Activated CD8-positive, alpha-beta T cell treated with anti-CD3 and anti-CD28 coated beads, Interleukin-2, amount 10 ng/mL, durations not matched to agents 7 days and 5 days (primary cell): ENCODE data around the gene TBC1D22A. TPM values are rescaled to one million over a fixed set of nuclear protein-coding genes. Genes with fewer than 3 reads are reported as not detected.
"Not testable (repeated sequence)": the region's sequence is repeated elsewhere in the genome, so short reads cannot be mapped to it uniquely, and the experiment has no call there.

Experiments
- ATAC-seq: fragments of 150-1000 bp; cut with Tn5 transposase; one replicate; pipeline ENCODE4 v1.10.0; 2021; ENCODE audit warnings: moderate library complexity
- CTCF ChIA-PET: fragments of 350-600 bp; sonication (Branson Sonifier 250); formaldehyde crosslinking; loops from one replicate; lab custom pipeline; 2021; ENCODE audit warnings: antibody characterized with exemption; lab: Charles Lee
- POLR2A ChIA-PET: fragments of 350-600 bp; sonication (Branson Sonifier 250); formaldehyde crosslinking; loops from one replicate; lab custom pipeline; 2021; ENCODE audit warnings: antibody characterized with exemption; lab: Charles Lee
- DNase-seq: peaks from one replicate; pipeline ENCODE4 v3.0.0-alpha.2; 2020
- H3K27ac Mint-ChIP-seq: one replicate; pipeline ENCODE4 v1.8.0; 2021; ENCODE audit warnings: mild to moderate bottlenecking, mixed read lengths
- H3K27me3 Mint-ChIP-seq: one replicate; pipeline ENCODE4 v1.8.0; 2021; ENCODE audit warnings: low read depth, mixed read lengths
- H3K36me3 Mint-ChIP-seq: one replicate; pipeline ENCODE4 v1.8.0; 2021; ENCODE audit warnings: low read depth, mixed read lengths
- H3K4me1 Mint-ChIP-seq: one replicate; pipeline ENCODE4 v1.8.0; 2021; ENCODE audit warnings: low read depth, mixed read lengths
- H3K4me3 Mint-ChIP-seq: one replicate; pipeline ENCODE4 v1.8.0; 2021; ENCODE audit warnings: mild to moderate bottlenecking, mixed read lengths
- H3K9me3 Mint-ChIP-seq: one replicate; pipeline ENCODE4 v1.8.0; 2022; ENCODE audit warnings: mixed read lengths; ENCODE audit not compliant: insufficient read depth
- total RNA-seq, 2 experiments: library from RNA; stranded (reverse); gene quantifications; one replicate each; pipeline ENCODE4 v1.2.3, GENCODE V29; 2021

The TBC1D22A gene
- total RNA-seq, 2 experiments from 2014 or later, result 34.1 to 38.7 TPM

- DNase-seq, result no peak
- Mint-ChIP-seq H3K27me3 (no peaks in the 10 kb centered on the region), H3K9me3 (no peaks in the 10 kb centered on the region), H3K36me3 (peaks cover 15% of the 10 kb centered on the region), H3K27ac (no peak overlapping the region), H3K4me1 (peaks cover 19% of the 10 kb centered on the region), H3K4me3 (no peak overlapping the region)
- no peak for ATAC-seq
- CTCF ChIA-PET, result no interaction called here
- POLR2A ChIA-PET, result no interaction called here
Observed at GRCh38 chr22:46972256-46972655, 209.8 kb downstream of the TBC1D22A start.

- no peaks in the 10 kb centered on the region for H3K9me3 Mint-ChIP-seq
- peaks cover 15% of the 10 kb centered on the region for H3K36me3 Mint-ChIP-seq
- DNase-seq (no peak), ATAC-seq (no peak)
- H3K4me1 Mint-ChIP-seq, result peaks cover 19% of the 10 kb centered on the region
- no peak overlapping the region for H3K4me3 Mint-ChIP-seq
- ChIA-PET POLR2A (no interaction called here), CTCF (no interaction called here)
- H3K27ac Mint-ChIP-seq, result no peak overlapping the region
- H3K27me3 Mint-ChIP-seq, result no peaks in the 10 kb centered on the region
Observed at GRCh38 chr22:46972901-46973831, 210.7 kb downstream of the TBC1D22A start.

- ChIA-PET POLR2A (no interaction called here), CTCF (no interaction called here)
- Mint-ChIP-seq H3K27ac (no peak overlapping the region), H3K27me3 (no peaks in the 10 kb centered on the region), H3K4me1 (peaks cover 14% of the 10 kb centered on the region), H3K4me3 (no peak overlapping the region), H3K36me3 (peaks cover 15% of the 10 kb centered on the region), H3K9me3 (no peaks in the 10 kb centered on the region)
- ATAC-seq, result no peak
- DNase-seq, result no peak
Observed at GRCh38 chr22:46974077-46974476, 211.6 kb downstream of the TBC1D22A start.

GRCh38 chr22:46974631-46975585 is 212.5 kb downstream of the TBC1D22A start:
- ChIA-PET POLR2A (no interaction called here), CTCF (no interaction called here)
- Mint-ChIP-seq H3K9me3 (no peaks in the 10 kb centered on the region), H3K4me1 (peaks cover 5% of the 10 kb centered on the region), H3K27me3 (no peaks in the 10 kb centered on the region), H3K27ac (no peak overlapping the region), H3K36me3 (peaks cover 22% of the 10 kb centered on the region), H3K4me3 (no peak overlapping the region)
- DNase-seq, result no peak
- ATAC-seq, result no peak

- H3K27me3 Mint-ChIP-seq, result no peaks in the 10 kb centered on the region
- no peak overlapping the region for H3K27ac Mint-ChIP-seq
- H3K4me1 Mint-ChIP-seq, result no peaks in the 10 kb centered on the region
- ChIA-PET POLR2A (no interaction called here), CTCF (no interaction called here)
- H3K4me3 Mint-ChIP-seq, result no peak overlapping the region
- no peaks in the 10 kb centered on the region for H3K9me3 Mint-ChIP-seq
- H3K36me3 Mint-ChIP-seq, result peaks cover 22% of the 10 kb centered on the region
- ATAC-seq (no peak), DNase-seq (no peak)
Observed at GRCh38 chr22:46976143-46976542, 213.7 kb downstream of the TBC1D22A start.

GRCh38 chr22:46976598-46976997 is 214.1 kb downstream of the TBC1D22A start:
- peaks cover 22% of the 10 kb centered on the region for H3K36me3 Mint-ChIP-seq
- ATAC-seq (no peak), DNase-seq (no peak)
- no peaks in the 10 kb centered on the region for H3K27me3 Mint-ChIP-seq
- H3K9me3 Mint-ChIP-seq, result no peaks in the 10 kb centered on the region
- H3K27ac Mint-ChIP-seq, result no peak overlapping the region
- no peaks in the 10 kb centered on the region for H3K4me1 Mint-ChIP-seq
- no peak overlapping the region for H3K4me3 Mint-ChIP-seq
- CTCF ChIA-PET, result no interaction called here
- POLR2A ChIA-PET, result no interaction called here

GRCh38 chr22:46977656-46978343 is 215.3 kb downstream of the TBC1D22A start:
- POLR2A ChIA-PET, result no interaction called here
- H3K27me3 Mint-ChIP-seq, result no peaks in the 10 kb centered on the region
- ATAC-seq (no peak), DNase-seq (no peak)
- peaks cover 22% of the 10 kb centered on the region for H3K36me3 Mint-ChIP-seq
- CTCF ChIA-PET, result no interaction called here
- no peak overlapping the region for H3K27ac Mint-ChIP-seq
- no peak overlapping the region for H3K4me3 Mint-ChIP-seq
- H3K4me1 Mint-ChIP-seq, result no peaks in the 10 kb centered on the region
- no peaks in the 10 kb centered on the region for H3K9me3 Mint-ChIP-seq

GRCh38 chr22:46978668-46979067 is 216.2 kb downstream of the TBC1D22A start:
- ATAC-seq, DNase-seq, CTCF ChIA-PET, H3K4me1 Mint-ChIP-seq, H3K4me3 Mint-ChIP-seq, POLR2A ChIA-PET, H3K27ac Mint-ChIP-seq, H3K27me3 Mint-ChIP-seq, H3K9me3 Mint-ChIP-seq: not testable (repeated sequence)
- H3K36me3 Mint-ChIP-seq, result peaks cover 22% of the 10 kb centered on the region

- no peak overlapping the region for H3K4me3 Mint-ChIP-seq
- ATAC-seq (no peak), DNase-seq (no peak)
- no peaks in the 10 kb centered on the region for H3K4me1 Mint-ChIP-seq
- ChIA-PET POLR2A (no interaction called here), CTCF (no interaction called here)
- no peaks in the 10 kb centered on the region for H3K9me3 Mint-ChIP-seq
- H3K36me3 Mint-ChIP-seq, result peaks cover 22% of the 10 kb centered on the region
- no peak overlapping the region for H3K27ac Mint-ChIP-seq
- no peaks in the 10 kb centered on the region for H3K27me3 Mint-ChIP-seq
Observed at GRCh38 chr22:46979506-46979905, 217.1 kb downstream of the TBC1D22A start.

- no peak overlapping the region for H3K27ac Mint-ChIP-seq
- ChIA-PET CTCF (no interaction called here), POLR2A (no interaction called here)
- no peaks in the 10 kb centered on the region for H3K4me1 Mint-ChIP-seq
- H3K36me3 Mint-ChIP-seq, result peaks cover 18% of the 10 kb centered on the region
- ATAC-seq (no peak), DNase-seq (no peak)
- no peak overlapping the region for H3K4me3 Mint-ChIP-seq
- H3K27me3 Mint-ChIP-seq, result no peaks in the 10 kb centered on the region
- no peaks in the 10 kb centered on the region for H3K9me3 Mint-ChIP-seq
Observed at GRCh38 chr22:46980392-46980791, 217.9 kb downstream of the TBC1D22A start.

GRCh38 chr22:46982635-46983034 is 220.2 kb downstream of the TBC1D22A start:
- ChIA-PET POLR2A (no interaction called here), CTCF (no interaction called here)
- no peaks in the 10 kb centered on the region for H3K27me3 Mint-ChIP-seq
- H3K27ac Mint-ChIP-seq, result no peak overlapping the region
- H3K4me3 Mint-ChIP-seq, result no peak overlapping the region
- no peak for ATAC-seq
- no peaks in the 10 kb centered on the region for H3K4me1 Mint-ChIP-seq
- DNase-seq, result no peak
- peaks cover 7% of the 10 kb centered on the region for H3K36me3 Mint-ChIP-seq
- H3K9me3 Mint-ChIP-seq, result no peaks in the 10 kb centered on the region
